Left colon (tissue), 2 donors: ENCODE data around the gene GPC6. TPM values are rescaled to one million over a fixed set of nuclear protein-coding genes. Genes with fewer than 3 reads are reported as not detected.

ENCODE experiments used
- ATAC-seq: fragments of 200-7000 bp; cut with Tn5 transposase; one replicate; pipeline ENCODE4 v1.9.1; 2020; ENCODE audit warnings: mild to moderate bottlenecking, moderate library complexity
- DNase-seq, 2 donors: peaks; one replicate each; pipeline ENCODE4 v3.0.0-alpha.2; 2020
- intact Hi-C, 2 donors: fragments of 100-400 bp; cut with DNase I in 1 of 2; cut with micrococcal nuclease in 1 of 2; formaldehyde crosslinking; loops; one replicate each; pipeline versions ENCODE4 v1.11.2 to v1.14.0; 2022; cut with DNase I, micrococcal nuclease
- total RNA-seq, 2 donors: library from RNA; stranded (reverse); fragmentation: NEBNext Ultra II Directional; extraction: Animal tissue kit (Norgen Biotek cat#: 25700); gene quantifications; one replicate each; pipeline ENCODE4 v1.2.1, GENCODE V29; 2021
- donor health status: DM: no; HTN: no; CAD: no.
- donor health status: DM: yes; HTN: yes; CAD: no.

Gene GPC6
- total RNA-seq, 2 donors from 2014 or later = 2.5 to 5.2 TPM

GRCh38 chr13:93984052-93984451, 757.4 kb downstream of the GPC6 start:
- intact Hi-C loops = no loop called here
- no peak for DNase-seq
- no peak for ATAC-seq

DNA sequence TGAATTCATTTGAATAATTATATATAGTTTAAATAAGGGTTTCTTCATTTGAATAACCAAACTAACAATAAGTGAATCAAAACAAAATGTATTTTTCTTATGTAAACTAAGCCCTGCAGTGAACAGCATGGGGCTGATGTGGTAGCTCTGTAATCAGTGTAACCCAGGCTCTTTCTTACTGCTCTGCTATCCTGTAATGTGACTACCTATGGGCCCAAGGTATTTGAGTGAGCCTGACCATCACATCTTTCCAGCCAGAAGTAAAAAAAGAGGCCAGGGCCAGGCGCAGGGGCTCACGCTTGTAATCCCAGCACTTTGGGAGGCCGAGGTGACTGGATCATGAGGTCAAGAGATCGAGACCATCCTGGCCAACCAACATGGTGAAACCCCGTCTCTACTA, 758.3 kb downstream of the GPC6 start:
- DNase-seq = no peak
- no peak for ATAC-seq
- intact Hi-C loops = no loop called here

- intact Hi-C loops = no loop called here
- ATAC-seq = no peak
- DNase-seq = no peak
These were observed 760.9 kb downstream of the GPC6 start for GRCh38 chr13:93987458-93987857.

DNA sequence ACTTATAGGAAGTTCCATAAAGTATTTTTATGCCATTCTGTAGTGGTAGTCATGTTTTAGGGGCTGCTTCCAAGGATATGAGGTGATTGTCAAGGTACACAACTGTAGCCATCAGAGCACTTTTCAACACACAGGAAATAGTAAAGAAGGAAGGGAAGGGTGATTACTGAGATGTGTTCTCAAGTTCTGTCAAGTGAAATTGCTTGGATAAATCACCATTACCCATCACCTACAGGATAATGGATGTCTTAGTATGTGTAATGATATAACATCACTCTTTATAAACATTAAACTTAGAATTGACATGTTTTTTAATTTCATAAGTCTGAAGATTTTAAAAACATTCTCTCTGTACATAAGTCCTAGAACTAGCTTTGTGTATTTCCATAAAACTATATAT, 765.0 kb downstream of the GPC6 start:
- ATAC-seq (no peak), DNase-seq (no peak)
- intact Hi-C loops = no loop called here

- no peak for ATAC-seq
- intact Hi-C loops = no loop called here
- no peak for DNase-seq
These were observed 769.9 kb downstream of the GPC6 start for GRCh38 chr13:93996481-93996880.

GRCh38 chr13:94006296-94006695, 779.7 kb downstream of the GPC6 start:
- DNase-seq (no peak), ATAC-seq (no peak)
- intact Hi-C loops = no loop called here

GRCh38 chr13:94007072-94007471, 780.5 kb downstream of the GPC6 start:
- DNase-seq (no peak), ATAC-seq (no peak)
- intact Hi-C loops = no loop called here

DNA sequence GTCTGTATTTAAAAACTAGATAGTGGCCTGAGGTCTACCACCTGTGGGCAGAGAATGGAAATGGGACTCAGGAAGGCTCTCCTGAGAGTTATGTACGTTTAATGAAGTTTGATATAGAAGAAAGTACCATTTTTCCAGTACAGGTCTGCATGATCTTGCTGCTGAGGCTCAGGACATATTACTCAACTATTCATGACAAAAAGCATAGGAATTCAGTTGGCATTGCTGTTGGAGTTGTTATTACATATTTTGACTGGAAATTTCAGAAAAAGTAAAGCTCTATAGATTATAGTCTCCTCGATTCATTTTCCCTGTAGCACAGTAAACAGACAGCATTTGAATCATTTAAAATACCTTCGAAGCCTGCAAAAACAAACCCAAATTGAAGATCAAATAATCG, 783.1 kb downstream of the GPC6 start:
- intact Hi-C loops = no loop called here
- no peak for ATAC-seq
- DNase-seq = no peak

DNA sequence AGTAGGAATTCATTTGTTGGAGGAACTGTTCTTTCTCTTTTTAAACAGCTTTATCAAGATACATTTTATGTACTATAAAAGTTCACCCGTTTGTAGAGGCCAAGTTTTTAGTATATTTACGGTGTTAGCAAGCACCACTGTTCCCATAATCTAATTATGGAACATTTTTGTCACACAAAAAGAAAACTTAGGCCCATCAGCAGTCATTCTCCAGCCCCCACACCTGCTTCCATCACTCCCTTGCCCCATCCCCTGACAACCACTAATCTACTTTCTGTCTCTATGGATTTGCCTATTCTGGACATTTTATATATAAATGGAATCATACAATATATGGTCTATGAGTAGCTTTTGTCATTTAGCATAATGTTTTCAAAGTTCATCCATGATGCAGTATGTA, 787.9 kb downstream of the GPC6 start:
- intact Hi-C loops = no loop called here
- ATAC-seq (no peak), DNase-seq (no peak)

- ATAC-seq = no peak
- intact Hi-C loops = no loop called here
- DNase-seq = no peak
These were observed 793.8 kb downstream of the GPC6 start for GRCh38 chr13:94020426-94020825.

DNA sequence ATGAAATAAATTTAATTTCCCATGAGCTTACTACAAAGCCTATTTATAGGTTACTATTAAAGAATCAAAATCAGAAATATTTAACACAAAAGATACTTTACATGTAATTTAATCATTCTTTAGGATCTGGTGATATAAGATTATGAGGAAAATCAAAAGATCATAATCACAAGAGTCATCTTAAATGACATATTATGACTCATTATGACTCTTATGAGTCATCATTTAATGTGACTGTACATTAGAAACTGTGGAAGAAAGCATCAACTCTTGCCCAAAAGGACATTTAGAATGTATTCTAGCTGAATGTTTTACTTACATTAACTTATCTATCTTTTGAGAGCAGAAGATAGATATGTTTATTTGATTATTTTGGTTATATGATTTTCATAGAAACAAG, 794.2 kb downstream of the GPC6 start:
- ATAC-seq = no peak
- no peak for DNase-seq

GRCh38 chr13:94028234-94028633, 801.6 kb downstream of the GPC6 start:
- ATAC-seq = no peak
- no peak for DNase-seq
- intact Hi-C loops = no loop called here

More for the DNA sequence above, 794.2 kb downstream of the GPC6 start:
- intact Hi-C loops = no loop called here

DNA sequence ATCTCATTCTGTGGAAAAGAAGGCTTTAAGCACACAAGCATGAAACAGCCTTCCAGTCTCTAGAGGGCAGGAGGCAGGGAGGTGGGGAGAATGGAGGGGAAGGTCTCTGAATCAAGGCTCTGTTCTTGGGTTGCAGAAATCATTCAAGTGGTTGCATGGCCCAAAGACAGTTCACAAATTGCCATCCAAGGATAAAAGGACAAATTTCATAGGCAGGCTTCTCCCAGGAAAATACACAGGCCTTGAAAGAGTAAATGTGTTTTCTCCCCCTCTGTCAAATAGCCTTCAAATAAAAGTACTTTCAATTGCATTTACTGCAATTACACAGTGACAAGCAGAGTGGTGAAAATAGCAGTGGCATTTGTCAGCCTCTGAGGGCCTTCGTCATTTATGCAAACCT, 802.0 kb downstream of the GPC6 start:
- DNase-seq = no peak
- intact Hi-C loops = no loop called here
- no peak for ATAC-seq

DNA sequence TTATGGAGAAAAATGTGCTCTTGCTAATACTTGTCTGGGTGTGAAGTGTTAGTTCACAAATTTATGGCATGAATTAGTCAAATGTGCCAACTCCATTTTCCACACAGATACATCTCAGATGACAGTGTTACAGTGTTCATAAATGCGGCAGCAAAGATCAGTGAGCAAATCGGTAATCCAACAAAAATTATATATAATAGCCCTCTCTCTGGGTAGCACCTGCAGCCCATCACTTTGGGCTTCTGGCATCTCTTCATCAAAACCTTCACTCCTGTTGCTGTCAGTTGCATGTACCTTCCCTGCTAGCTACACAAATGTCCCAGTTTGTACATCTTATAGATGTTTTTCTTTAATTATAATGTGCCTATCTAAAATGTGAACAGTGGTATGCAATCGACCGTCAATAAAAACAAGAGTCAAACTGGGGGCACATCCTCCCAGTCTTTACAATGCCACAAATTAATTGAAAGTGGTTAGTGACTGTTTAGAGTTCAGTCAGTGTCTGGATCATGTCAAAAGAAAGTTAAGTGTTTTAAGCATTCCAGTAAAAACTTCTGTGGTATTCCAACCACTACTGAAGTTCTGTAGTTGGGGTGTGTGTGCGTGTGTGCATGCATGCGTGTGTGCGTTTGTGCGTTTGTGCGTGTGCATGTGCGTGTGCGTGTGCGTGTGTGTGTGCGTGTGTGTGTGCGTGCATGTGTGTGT, 804.0 kb downstream of the GPC6 start:
- ATAC-seq (no peak), DNase-seq (no peak)
- intact Hi-C loops = no loop called here

- ATAC-seq (no peak), DNase-seq (no peak)
- intact Hi-C loops = no loop called here
These were observed 805.0 kb downstream of the GPC6 start for GRCh38 chr13:94031609-94032008.

GRCh38 chr13:94033098-94033497, 806.5 kb downstream of the GPC6 start:
- ATAC-seq = no peak
- intact Hi-C loops = no loop called here
- no peak for DNase-seq

GRCh38 chr13:94033830-94034642, 807.4 kb downstream of the GPC6 start:
- DNase-seq (no peak), ATAC-seq (no peak)
- intact Hi-C loops = no loop called here

DNA sequence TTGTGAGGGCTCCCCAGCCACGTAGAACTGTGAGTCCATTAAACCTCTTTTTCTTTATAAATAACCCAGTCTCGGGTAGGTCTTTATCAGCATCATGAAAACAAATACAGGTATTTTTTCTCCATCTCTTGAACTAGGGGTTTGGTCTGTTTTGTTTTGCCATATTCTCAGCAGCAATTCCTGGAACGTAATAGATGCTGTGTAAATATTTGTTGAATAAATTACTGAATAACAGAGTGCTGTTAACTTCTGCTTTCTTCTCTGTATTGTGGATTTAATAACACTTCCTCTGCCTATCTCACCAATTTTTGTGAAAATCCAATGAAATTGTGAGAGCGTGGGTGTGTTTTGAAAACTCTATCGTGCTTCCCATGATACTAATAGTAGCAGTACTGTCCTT, 823.4 kb downstream of the GPC6 start:
- no peak for DNase-seq
- intact Hi-C loops = no loop called here
- ATAC-seq = no peak

- no peak for ATAC-seq
- no peak for DNase-seq
- intact Hi-C loops = no loop called here
These were observed 824.1 kb downstream of the GPC6 start for GRCh38 chr13:94050686-94051085.

GRCh38 chr13:94053986-94054593, 827.5 kb downstream of the GPC6 start:
- ATAC-seq (no peak), DNase-seq (no peak)
- intact Hi-C loops = no loop called here
